LNCAP (cell line): ENCODE data around the gene THOC6.
A peak's percentile ranks its signal among the peaks of the same experiment; 100 is the strongest.

ENCODE experiments used
- CTCF ChIP-seq: fragments of 450-650 bp; IDR thresholded peaks from 2 replicates; pipeline ENCODE4 v1.5.1; 2017; ENCODE audit warnings: mild to moderate bottlenecking

THOC6 gene

GRCh38 chr16:3058139-3059030, 34.5 kb downstream of the THOC6 start:
- no peak for TF ChIP-seq CTCF

DNA sequence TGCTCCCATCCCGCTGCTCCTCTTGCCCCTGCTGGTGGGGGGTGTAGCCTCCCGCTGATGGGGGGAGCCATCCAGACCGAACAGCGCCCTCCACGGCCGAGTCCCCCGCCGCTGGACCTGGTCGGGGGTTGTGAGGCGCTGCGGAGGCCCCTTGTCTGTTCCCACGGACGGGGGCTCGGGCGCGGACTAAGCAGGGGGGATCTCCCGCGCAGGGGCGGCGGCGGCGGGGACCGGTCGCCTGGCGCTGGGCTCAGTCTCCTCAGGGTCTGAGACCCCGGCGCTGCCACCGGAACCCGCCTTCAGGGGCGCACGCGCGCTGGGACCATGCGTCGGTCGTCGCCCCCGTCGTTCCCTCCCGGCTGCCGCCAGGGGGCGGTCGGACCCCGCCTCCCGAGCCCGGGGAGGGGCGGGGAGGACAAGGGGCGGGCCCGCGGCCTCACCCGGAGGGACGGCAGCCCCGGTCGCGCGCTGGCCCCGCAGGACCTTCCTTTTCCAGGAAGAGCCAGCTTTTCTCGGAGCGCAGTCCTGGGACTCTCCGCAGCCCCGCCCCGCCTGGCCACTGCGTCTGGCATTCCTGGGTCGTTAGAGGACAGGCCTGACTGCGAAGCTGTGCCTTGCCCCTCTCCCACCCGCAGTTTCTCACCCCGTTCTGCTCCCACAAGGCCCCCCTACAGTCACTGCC, 35.3 kb downstream of the THOC6 start:
- TF ChIP-seq CTCF, result peak; percentile 77

DNA sequence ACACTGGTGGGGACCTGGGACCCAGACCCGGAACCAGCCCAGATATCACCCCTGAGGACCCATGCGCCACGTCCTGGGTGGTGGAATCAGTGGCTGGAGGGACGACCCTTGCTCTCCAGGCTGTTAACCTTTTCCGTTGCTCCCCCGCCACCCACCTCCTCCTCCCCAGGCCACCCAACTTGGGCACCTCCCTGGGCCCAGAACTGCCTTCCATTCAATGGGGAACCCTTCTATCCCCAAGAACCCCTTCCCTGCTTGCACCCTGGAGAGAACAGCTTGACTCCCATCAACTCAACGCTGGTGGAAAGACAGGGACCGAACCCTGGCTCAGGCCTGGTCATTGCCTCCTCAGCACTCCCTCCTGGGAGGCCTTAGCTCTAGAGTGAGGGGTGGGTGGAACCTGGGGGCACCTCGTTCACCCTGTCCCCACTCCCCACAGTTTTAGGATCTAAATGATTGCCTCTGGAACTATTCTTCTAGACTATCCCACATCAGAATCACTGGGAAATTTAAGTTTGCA, 35.9 kb downstream of the THOC6 start:
- no peak for TF ChIP-seq CTCF

GRCh38 chr16:3060339-3061127, 36.7 kb downstream of the THOC6 start:
- TF ChIP-seq CTCF, result no peak

GRCh38 chr16:3062553-3062952, 38.7 kb downstream of the THOC6 start:
- TF ChIP-seq CTCF, result no peak

GRCh38 chr16:3063625-3064386, 40.0 kb downstream of the THOC6 start:
- no peak for TF ChIP-seq CTCF
